Epidermal melanocyte (primary cell): Measurements from ENCODE around the gene MTREX.

Experiments
- DNase-seq: peaks from one replicate; pipeline ENCODE4 v3.0.0; 2011; ENCODE audit warnings: low spot score; ENCODE audit not compliant: insufficient read length

MTREX gene

GRCh38 chr5:55427157-55427556, 119.4 kb downstream of the MTREX start:
- no peak for DNase-seq

GRCh38 chr5:55429221-55429612, 121.4 kb downstream of the MTREX start:
- DNase-seq = no peak

GRCh38 chr5:55429613-55430253, 121.9 kb downstream of the MTREX start:
- DNase-seq = no peak

- DNase-seq = no peak
These were observed 124.8 kb downstream of the MTREX start for GRCh38 chr5:55432549-55432948.

- no peak for DNase-seq
These were observed 129.7 kb downstream of the MTREX start for GRCh38 chr5:55437452-55437851.

- DNase-seq = no peak
These were observed 130.0 kb downstream of the MTREX start for GRCh38 chr5:55437859-55438206.

GRCh38 chr5:55438998-55439397, 131.2 kb downstream of the MTREX start:
- no peak for DNase-seq

- no peak for DNase-seq
These were observed 132.4 kb downstream of the MTREX start for GRCh38 chr5:55440188-55440646.

- DNase-seq = no peak
These were observed 133.4 kb downstream of the MTREX start for GRCh38 chr5:55441107-55441771.

- DNase-seq = no peak
These were observed 134.2 kb downstream of the MTREX start for GRCh38 chr5:55441954-55442353.

GRCh38 chr5:55445791-55446190, 138.0 kb downstream of the MTREX start:
- DNase-seq = no peak

GRCh38 chr5:55446640-55447351, 139.0 kb downstream of the MTREX start:
- DNase-seq = no peak

- DNase-seq = no peak
These were observed 142.4 kb downstream of the MTREX start for GRCh38 chr5:55450050-55450765.

GRCh38 chr5:55451976-55452375, 144.2 kb downstream of the MTREX start:
- DNase-seq = no peak

GRCh38 chr5:55453211-55453610, 145.4 kb downstream of the MTREX start:
- no peak for DNase-seq

GRCh38 chr5:55454282-55454681, 146.5 kb downstream of the MTREX start:
- no peak for DNase-seq

GRCh38 chr5:55456216-55456895, 148.6 kb downstream of the MTREX start:
- DNase-seq = no peak

GRCh38 chr5:55459572-55459971, 151.8 kb downstream of the MTREX start:
- DNase-seq = no peak

- DNase-seq = no peak
These were observed 155.8 kb downstream of the MTREX start for GRCh38 chr5:55463613-55464012.

- no peak for DNase-seq
These were observed 160.2 kb downstream of the MTREX start for GRCh38 chr5:55467862-55468551.

GRCh38 chr5:55469839-55470238, 162.1 kb downstream of the MTREX start:
- DNase-seq = no peak
